Stimulated activated CD8-positive, alpha-beta memory T cell treated with anti-CD3 and anti-CD28 coated beads, Interleukin-12 subunit alpha, Interleukin-12 subunit beta, amount 100 ng/mL, for 1 hour (primary cell): Measurements from ENCODE around the gene MFSD8.
A peak's percentile ranks its signal among the peaks of the same experiment; 100 is the strongest.
"Not testable (repeated sequence)": the region's sequence is repeated elsewhere in the genome, so short reads cannot be mapped to it uniquely, and the experiment has no call there.

Source experiments
- DNase-seq: peaks from one replicate; pipeline ENCODE4 v3.0.0-alpha.2; 2020; ENCODE audit warnings: low read depth

MFSD8 gene

DNA sequence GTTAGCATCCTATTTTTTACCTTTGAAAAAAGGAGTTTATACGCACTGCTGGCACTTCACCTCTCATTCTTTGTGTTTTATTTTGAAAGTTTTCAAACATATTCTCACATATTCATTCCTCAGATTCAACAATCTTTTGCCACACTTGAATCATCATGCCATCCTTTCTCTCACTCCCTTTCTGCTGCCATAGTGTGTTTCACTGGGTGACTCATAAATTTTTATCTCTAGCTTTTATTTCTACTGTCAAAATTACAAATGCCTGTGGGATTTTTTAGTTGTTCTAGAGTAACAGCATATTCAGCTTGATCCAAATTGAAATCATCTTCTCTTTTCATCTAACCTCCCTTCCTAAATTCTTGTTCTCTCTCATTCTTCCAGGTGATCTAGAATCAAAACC is 28.0 kb downstream of the MFSD8 start:
- no peak for DNase-seq

DNA sequence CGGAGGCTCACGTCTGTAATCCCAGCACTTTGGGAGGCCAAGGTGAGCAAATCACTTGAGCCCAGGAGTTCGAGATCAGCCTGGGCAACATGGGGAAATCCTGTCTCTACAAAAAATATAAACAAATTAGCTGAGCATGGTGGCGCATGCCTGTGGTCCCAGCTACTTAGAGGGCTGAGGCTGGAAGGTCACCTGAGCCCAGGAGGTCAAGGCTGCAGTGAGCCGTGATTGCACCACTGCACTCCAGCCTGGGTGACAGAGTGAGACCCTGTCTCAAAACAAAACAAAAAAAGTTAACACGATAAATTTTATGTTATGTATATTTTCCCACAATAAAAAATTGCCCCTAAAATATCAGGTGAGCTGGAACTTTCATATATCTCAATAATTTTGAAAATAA is 33.1 kb downstream of the MFSD8 start:
- not testable (repeated sequence) for DNase-seq

DNA sequence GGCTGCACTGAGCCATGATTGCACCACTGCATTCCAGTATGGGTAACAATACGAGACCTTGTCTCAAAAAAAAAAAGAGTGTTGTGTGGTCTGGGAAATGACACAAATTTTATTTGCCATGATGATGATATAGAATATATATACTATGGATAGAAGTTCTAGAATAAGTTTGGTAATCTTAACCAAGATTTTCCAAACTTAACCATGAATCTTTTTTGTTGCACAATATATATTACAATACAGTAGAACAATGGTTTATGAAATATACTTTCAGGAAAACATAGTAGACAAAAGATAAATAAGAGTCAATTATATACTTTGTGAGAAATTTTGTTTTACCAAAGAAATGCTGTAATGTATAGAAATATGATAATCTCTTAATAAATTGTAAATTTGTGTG is 34.8 kb downstream of the MFSD8 start:
- no peak for DNase-seq

DNA sequence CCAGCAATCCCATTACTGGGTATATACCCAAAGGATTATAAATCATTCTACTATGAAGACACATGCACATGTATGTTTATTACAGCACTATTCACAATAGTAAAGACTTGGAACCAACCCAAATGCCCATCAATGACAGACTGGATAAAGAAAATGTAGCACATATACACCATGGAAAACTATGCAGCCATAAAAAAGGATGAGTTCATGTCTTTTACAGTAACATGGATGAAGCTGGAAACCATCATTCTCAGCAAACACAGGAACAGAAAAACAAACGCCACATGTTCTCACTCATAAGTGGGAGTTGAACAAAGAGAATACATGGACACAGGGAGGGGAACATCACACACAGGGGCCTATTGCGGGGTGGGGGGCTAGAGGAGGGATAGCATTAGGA is 39.3 kb downstream of the MFSD8 start:
- DNase-seq: not testable (repeated sequence)

DNA sequence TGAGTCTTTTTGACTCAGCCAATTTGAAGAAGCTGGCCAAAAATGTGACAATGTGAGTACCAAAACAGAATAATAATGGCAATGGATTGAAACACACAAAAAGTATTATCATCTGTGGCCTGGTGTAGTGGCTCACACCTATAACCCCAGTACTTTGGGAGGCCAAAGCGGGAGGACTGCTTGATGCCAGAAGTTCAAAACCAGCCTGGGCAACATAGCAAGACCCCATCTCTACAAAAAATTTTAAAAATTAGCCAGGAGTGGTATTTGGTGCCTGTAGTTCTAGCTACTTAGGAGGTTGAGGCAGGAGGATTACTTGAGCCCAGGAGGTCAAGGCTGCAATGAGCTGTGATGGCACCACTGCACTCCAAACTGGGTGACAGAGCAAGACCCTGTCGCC is 42.7 kb downstream of the MFSD8 start:
- no peak for DNase-seq

DNA sequence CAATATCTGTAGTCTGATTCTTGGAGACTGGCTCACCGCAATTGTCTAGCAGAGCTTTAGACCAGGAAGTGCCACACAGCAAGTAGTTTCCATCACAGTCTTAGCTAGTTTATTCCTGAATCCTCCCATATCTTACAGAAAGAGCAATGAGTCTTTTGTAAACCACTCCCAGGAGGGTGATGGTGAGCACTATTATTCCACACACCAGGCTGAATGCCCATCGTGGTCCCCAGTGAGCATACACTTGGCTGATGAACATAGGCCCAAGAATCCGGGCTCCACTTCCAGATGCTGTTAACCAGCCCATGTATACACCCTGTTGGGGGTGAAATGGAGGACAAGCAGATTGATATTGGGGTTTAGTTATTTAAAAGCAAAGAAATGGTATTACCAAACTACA is 44.5 kb downstream of the MFSD8 start:
- no peak for DNase-seq

DNA sequence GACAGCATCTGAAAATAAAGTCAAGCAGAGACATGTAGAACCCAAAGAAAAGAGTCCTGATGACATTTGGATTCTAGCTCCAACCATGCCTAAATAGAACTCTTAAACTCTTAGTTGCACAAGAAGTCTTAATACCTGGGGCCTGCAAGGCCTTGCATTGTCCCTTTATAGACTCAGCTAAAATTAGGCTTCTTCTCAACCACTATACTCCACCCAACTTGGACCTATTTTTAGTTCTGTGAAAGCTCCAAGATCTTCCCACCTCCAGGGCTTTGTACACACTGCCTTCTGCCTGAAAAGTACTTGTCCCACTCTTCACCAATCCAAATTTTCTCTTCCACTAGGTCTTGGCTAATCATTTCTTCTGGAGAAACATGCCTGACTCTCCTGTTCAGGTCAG is 47.8 kb downstream of the MFSD8 start:
- no peak for DNase-seq

DNA sequence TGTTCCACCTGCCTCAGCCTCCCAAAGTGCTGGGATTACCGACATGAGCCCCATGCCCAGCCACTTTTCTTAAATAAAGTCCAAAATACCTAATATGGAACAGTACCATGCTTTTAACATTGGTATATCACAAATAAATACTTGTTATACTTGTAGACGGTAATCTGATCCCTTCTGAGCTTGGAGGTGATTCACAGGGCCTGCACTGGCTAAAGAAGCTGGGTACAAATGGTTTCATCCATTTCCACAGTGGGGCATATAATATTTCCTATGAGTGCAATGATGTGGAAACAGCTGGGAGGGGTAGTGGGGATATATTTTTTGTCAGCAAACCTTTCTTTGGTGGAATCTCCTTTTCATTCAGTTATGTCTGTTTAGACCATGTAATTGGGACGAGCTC is 48.5 kb downstream of the MFSD8 start:
- DNase-seq: no peak

DNA sequence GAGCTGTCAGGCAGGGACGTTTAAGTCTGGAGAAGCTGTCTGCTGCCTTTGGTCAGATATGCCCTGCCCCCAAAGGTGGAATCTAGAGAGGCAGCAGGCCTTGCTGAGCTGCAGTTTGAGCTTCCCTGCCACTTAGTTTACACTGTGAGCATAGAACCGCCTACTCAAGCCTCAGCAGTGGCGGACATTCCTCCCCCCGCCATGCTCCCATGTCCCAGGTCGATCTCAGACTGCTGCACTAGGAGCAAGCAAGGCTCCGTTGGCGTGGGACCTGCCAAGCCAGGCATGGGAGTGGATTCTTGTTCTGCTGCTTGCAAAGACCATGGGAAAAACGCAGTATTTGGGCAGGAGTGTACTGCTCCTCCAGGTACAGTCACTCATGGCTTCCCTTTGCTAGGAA is 59.9 kb downstream of the MFSD8 start:
- DNase-seq: no peak

DNA sequence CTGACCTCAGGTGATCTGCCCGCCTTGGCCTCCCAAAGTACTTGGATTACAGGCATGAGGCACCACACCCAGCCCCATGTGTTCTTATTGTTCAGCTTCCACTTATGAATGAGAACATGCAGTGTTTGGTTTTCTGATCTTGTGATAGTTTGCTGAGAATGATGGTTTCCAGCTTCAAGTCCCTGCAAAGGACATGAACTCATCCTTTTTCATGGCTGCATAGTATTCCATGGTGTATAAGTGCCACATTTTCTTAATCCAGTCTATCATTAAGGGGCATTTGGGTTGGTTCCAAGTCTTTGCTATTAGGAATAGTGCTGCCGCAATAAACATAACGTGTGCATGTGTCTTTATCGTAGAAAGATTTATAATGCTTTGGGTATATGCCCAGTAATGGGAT is 65.3 kb downstream of the MFSD8 start:
- DNase-seq: not testable (repeated sequence)

DNA sequence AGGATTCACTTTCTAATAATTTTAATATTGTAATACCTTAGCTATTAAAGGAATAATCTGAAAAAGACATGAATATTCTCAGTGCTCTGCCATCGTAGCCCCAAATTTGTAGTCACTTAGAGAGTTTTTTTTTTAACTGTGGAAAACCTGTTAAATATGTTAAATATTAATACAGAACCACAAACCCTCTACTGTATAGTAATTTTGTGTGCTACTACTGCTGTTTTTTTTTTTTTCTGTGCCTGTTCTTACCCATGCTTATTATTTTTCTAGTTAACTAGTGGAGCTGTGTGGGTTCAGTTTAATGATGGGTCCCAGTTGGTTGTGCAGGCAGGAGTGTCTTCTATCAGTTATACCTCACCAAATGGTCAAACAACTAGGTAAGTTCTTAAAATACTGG is 68.4 kb downstream of the MFSD8 start:
- DNase-seq: no peak

DNA sequence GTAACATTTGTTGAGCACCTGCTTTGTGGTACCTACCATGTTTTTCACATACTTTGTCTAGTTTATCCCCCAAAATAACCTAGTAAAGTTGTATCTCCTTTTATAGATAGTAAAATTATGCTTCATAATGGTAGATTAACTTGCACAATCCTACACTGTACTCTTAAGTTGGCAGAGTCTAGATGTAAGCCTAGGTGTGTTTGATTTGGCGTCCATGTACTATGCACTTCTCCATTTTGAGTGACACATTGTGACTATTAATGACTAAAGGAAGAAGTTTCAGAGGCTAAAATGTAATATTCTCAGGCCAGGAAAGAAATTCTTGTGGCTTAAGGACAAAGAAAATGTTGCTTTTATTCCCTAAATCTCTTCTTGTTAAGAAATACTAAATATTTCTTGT is 68.9 kb downstream of the MFSD8 start:
- DNase-seq: no peak

DNA sequence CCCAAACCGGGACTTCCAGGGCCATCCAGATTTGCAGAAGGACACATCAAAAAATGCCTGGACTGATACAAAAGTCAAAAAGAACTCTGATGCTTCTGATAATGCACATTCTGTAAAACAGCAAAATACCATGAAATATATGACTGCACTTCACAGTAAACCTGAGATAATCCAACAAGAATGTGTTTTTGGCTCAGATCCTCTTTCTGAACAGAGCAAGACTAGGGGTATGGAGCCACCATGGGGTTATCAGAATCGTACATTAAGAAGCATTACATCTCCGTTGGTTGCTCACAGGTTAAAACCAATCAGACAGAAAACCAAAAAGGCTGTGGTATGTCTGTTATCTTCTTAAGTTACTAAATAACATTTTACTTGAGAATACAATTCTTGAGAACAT is 75.1 kb downstream of the MFSD8 start:
- DNase-seq: no peak

DNA sequence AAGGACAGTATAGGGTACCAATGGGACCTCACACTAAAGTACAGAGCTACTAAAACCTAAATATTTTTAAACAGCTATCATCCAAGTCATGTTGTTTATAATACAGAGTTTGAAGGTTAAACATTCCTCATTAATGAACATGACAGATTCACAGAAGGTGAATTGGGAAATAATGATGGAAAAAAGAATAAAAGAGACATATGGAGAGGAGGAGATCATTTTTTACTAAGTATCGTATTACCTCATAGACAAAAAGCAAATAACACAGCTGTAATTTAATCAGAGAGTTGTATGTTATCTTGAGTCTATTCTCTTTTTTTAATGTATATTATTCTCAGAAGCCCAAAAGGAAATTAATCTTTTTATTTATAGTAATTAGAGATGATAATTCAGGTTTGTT is 76.4 kb downstream of the MFSD8 start:
- DNase-seq: no peak

DNA sequence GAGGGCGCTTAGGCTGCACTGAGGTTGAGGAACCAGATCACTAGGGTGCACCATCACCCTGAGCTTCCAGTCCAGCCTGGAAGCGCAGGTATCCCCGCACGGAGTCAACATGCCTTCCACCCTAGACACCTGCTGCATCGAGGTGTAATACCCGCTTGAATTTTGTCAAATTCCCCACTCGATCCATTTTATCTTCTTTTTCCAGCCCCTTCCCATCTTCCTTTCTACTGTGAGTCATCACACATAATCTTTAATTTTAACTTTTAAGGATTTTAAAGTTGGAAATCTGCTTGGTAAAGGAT is 83.5 kb downstream of the MFSD8 start:
- DNase-seq: no peak

DNA sequence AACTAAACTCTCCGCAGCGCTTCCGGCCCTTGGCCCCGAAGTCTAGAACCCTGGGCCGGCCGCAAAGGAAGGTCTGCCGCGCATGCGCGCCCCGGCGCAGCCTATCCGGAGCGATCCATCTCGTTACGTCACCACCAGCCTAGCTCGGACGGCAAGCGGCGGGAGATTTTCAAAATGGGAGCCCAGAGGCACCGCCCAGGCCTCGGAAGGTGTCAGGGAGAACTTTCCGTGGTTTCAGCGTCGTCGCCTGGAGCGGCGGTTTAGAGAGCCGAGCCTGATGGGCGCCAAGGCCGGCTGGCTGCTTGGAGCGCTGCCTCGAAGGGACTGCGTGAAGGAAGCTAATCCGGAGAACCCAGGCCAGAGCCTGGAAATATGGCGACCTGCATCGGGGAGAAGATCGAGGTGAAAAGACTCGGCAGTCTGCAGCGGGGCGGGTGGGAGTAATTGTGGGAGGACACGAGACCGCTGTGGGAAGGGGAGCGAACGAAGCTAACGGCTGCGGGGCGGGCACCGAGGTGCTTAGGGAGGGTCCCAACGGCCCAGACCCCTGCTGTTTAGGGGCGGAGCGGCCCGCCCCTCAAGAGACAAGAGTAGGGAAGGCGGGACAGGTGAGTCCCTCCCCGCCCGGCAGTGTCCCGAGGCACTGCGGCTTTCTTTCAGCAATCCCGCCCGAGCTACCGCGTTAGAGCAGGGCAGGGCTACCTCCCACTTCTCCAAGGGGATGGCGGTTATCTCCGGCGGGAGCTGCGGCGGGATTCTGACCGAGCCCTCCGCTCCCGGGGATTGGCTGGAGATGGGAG is 84.0 kb downstream of the MFSD8 start, which contains the start of gene PLK4:
TSS of gene PLK4 (plus strand) at position 131 of the 800 bp plus-strand sequence. CDS start at position 373, 242 bp downstream.
- DNase-seq: peak; percentile 90

DNA sequence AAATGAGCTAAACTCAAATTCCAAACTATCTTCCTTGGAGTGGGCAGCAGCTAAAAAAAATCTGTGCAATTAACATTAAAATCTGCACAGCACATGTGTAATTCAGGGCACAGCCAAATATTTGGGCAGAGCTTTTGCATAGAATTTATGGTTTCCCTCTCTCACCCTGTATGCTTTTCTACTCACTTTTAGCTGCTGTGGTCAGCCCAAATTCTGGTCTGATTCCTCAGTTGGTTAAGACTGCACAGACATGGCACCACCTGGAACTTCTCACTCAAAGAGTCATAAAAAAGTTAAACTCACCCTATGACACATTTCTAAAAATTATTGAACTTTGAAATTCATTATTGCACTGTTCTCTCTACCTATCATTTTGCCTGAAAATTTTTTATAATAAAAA is 89.2 kb downstream of the MFSD8 start:
- DNase-seq: no peak

DNA sequence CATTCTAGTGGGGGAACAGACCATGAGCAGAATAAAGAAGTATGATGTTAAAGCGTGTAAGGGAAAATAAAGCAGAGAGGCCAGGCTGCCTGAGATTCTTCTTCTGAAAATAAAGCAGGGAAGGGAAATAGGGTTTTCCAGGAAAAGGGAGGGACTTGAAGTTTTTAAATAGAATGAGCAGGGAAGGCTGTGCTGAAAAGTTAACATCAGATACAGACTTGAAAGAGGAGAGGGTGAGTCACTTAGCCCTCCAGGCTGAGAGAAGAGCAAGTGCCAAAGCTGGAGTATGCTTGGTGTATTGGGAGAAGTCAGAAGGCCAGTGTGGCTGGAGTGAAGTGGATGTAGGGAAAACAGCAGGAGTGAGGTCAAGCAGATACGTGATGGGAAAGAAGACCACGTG is 94.3 kb downstream of the MFSD8 start:
- no peak for DNase-seq

DNA sequence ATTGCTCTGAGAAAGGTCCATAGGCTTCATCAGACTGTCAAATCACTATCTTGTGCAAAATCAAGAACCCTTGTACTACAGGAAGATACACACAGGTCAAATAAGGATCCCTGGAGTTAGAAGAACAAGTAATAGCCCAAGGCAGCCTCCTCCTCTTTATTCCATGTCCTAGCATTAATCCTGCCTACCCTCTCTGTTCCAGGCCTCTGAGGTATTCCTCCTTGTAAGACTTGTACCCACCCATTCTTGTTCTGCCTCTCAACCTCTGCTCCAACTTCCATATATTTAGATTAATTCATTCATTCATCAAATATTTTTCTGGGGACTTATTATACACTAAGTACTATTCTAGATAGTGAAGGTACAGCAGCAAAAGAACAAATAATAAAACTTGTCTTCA is 94.7 kb downstream of the MFSD8 start:
- DNase-seq: no peak

DNA sequence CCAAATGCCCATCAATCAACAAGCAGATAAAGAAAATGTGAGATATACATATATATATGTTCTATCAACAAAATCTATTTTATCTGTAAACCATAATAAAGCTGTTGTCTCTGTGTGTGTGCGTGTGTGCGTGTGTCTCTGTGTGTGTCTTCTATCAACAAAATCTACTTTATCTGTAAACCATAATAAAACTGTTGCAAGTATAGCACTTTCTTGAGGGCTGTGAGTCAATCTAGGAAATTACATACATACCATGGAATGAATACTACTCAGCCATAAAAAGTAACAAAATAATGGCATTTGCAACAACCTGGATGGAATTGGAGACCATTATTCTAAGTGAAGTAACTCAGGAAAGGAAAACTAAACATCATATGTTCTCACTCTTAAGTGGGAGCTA is 96.8 kb downstream of the MFSD8 start:
- DNase-seq: no peak
